Vagina (tissue), 2 donors: ENCODE data around the gene HOXA7. TPM values are rescaled to one million over a fixed set of nuclear protein-coding genes. Genes with fewer than 3 reads are reported as not detected.

ENCODE experiments used
- DNase-seq, 2 donors: peaks; one replicate each; pipeline ENCODE4 v3.0.0-alpha.2; 2017; ENCODE audit errors: extremely low spot score in 2 of 2
- H3K27ac ChIP-seq: fragments of 200-600 bp; sonication (generic); one replicate; pipeline ENCODE4 v1.5.1; 2019
- H3K27me3 ChIP-seq: fragments of 200-600 bp; sonication (generic); one replicate; pipeline ENCODE4 v1.5.1; 2019
- H3K36me3 ChIP-seq, 2 donors: fragments of 200-600 bp; sonication (generic); one replicate each; pipeline ENCODE4 v1.5.1; 2017 to 2019
- H3K4me1 ChIP-seq: fragments of 200-600 bp; sonication (generic); one replicate; pipeline ENCODE4 v1.5.1; 2019
- H3K4me3 ChIP-seq, 2 donors: fragments of 200-600 bp; sonication (generic); 1 replicate in 1 of 2; 2 replicates in 1 of 2; pipeline ENCODE4 v1.5.1; 2016 to 2019
- H3K9me3 ChIP-seq: fragments of 200-600 bp; sonication (generic); one replicate; pipeline ENCODE4 v1.5.1; 2019
- POLR2A ChIP-seq, 2 donors: fragments of 450-650 bp; IDR thresholded peaks; one replicate each; pipeline ENCODE4 v1.6.1; 2017; ENCODE audit warnings: antibody characterized with exemption in 2 of 2, mild to moderate bottlenecking in 2 of 2, moderate library complexity in 2 of 2
- POLR2AphosphoS5 ChIP-seq, 2 donors: sonication (generic); formaldehyde crosslinking; IDR thresholded peaks; one replicate each; pipeline ENCODE4 v1.9.0; 2017; ENCODE audit warnings: antibody characterized with exemption in 2 of 2, mild to moderate bottlenecking in 2 of 2, low read depth in 1 of 2; ENCODE audit not compliant: insufficient read depth in 1 of 2
- intact Hi-C: fragments of 100-400 bp; cut with DNase I; formaldehyde crosslinking; loops from one replicate; pipeline ENCODE4 v1.15.1; 2023
- total RNA-seq: library from RNA; depleted of rRNA; stranded (reverse); fragments of >200 nt; gene quantifications from one replicate; pipeline ENCODE4 v1.2.3, GENCODE V29; 2016
- TF ChIP-seq, protein P1 (sequence below), 3 experiments: fragments of 450-650 bp in 2 of 3; fragments of 200-600 bp in 1 of 3; sonication (generic) in 1 of 3; IDR thresholded peaks; one replicate each; pipeline ENCODE4 v1.5.1; 2017 to 2019; ENCODE audit warnings: antibody characterized with exemption in 3 of 3, mild to moderate bottlenecking in 2 of 3, moderate library complexity in 2 of 3

HOXA7 gene
- total RNA-seq, 1 donor from 2014 or later = 23.8 TPM

DNA sequence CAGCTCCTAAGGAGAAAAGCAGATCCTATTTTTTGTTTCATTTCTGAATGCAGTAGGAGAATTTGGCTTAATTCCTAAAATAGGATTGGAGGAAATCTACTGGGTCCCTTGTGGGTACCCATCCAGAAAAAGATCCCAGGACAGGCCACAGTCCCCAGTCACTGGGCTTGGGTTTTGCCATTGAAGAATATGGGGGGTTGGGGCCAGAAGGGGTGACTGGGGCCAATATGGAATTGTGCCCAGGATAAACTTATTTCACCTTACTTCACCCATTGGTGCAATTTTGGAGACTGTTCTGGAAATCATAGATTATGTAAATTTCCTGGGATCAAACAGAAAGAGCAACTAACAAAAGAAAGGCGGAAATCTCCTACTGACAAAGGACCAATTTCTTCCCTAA lies 18.0 kb downstream of the HOXA7 start:
- peaks cover 0 to 4% of the 10 kb centered on the region in 2 donors for H3K36me3 ChIP-seq
- no peak overlapping the region for H3K4me3 ChIP-seq
- TF ChIP-seq POLR2A (IDR thresholded peaks at IDR 0.05) (no peak), POLR2AphosphoS5 (IDR thresholded peaks at IDR 0.05; ENCODE audit: insufficient read depth in 1 of 2, low read depth in 1 of 2) (no peak)
- no peaks in the 10 kb centered on the region for H3K9me3 ChIP-seq
- no peak overlapping the region for H3K27ac ChIP-seq
- H3K27me3 ChIP-seq = no peaks in the 10 kb centered on the region
- intact Hi-C loops = no loop called here
- H3K4me1 ChIP-seq = peaks cover 8% of the 10 kb centered on the region
- no peak for DNase-seq

DNA sequence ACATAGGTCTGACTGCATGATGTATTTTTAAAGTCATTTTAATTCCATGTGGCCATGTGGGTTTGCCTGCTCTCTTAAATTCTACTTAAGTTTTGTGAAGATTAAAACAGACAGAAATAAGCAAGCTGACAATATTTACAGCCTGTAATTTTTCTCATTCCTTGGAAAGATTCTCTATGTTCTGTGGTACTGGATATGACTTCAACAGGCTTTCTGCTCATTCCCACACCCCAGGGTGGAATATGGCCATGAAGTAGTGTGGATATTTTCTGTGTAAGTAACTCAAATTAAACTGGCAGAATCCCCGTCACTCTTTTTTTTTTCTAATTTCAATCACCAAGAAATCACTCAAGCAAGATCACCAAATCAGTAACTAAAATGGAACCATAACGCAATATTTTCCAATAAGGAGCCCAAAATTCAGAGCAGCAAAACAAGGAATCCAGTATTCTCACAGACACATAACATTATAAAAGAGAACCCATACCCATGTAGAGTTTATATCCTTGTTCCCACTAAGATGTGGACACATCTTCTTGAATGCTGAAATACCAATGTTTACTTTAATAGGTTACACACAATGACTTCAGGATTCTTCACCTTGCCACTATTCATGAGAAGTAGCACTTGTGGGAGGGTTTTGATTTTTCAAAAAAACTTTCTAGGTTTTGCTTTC lies 18.7 kb downstream of the HOXA7 start:
- no peaks in the 10 kb centered on the region for H3K27me3 ChIP-seq
- TF ChIP-seq POLR2AphosphoS5 (IDR thresholded peaks at IDR 0.05; ENCODE audit: insufficient read depth in 1 of 2, low read depth in 1 of 2) (no peak), POLR2A (IDR thresholded peaks at IDR 0.05) (no peak)
- TF ChIP-seq, protein P1, sequence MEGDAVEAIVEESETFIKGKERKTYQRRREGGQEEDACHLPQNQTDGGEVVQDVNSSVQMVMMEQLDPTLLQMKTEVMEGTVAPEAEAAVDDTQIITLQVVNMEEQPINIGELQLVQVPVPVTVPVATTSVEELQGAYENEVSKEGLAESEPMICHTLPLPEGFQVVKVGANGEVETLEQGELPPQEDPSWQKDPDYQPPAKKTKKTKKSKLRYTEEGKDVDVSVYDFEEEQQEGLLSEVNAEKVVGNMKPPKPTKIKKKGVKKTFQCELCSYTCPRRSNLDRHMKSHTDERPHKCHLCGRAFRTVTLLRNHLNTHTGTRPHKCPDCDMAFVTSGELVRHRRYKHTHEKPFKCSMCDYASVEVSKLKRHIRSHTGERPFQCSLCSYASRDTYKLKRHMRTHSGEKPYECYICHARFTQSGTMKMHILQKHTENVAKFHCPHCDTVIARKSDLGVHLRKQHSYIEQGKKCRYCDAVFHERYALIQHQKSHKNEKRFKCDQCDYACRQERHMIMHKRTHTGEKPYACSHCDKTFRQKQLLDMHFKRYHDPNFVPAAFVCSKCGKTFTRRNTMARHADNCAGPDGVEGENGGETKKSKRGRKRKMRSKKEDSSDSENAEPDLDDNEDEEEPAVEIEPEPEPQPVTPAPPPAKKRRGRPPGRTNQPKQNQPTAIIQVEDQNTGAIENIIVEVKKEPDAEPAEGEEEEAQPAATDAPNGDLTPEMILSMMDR (IDR thresholded peaks at IDR 0.05) = no peak
- no peak for DNase-seq
- H3K36me3 ChIP-seq = peaks cover 0 to 4% of the 10 kb centered on the region in 2 donors
- H3K4me1 ChIP-seq = peaks cover 4% of the 10 kb centered on the region
- H3K9me3 ChIP-seq = no peaks in the 10 kb centered on the region
- H3K27ac ChIP-seq = no peak overlapping the region
- no peak overlapping the region for H3K4me3 ChIP-seq
- intact Hi-C loops = no loop called here

GRCh38 chr7:27134392-27134791 lies 22.1 kb downstream of the HOXA7 start:
- no peak overlapping the region for H3K27ac ChIP-seq
- no peaks in the 10 kb centered on the region for H3K9me3 ChIP-seq
- DNase-seq = no peak
- intact Hi-C loops = no loop called here
- H3K27me3 ChIP-seq = no peaks in the 10 kb centered on the region
- H3K4me3 ChIP-seq = no peak overlapping the region
- H3K4me1 ChIP-seq = peaks cover 14% of the 10 kb centered on the region
- no peaks in the 10 kb centered on the region for H3K36me3 ChIP-seq
- TF ChIP-seq, protein P1 (IDR thresholded peaks at IDR 0.05) = no peak
- TF ChIP-seq POLR2AphosphoS5 (IDR thresholded peaks at IDR 0.05; ENCODE audit: insufficient read depth in 1 of 2, low read depth in 1 of 2) (no peak), POLR2A (IDR thresholded peaks at IDR 0.05) (no peak)

- H3K4me3 ChIP-seq = no peak overlapping the region
These were observed 22.9 kb downstream of the HOXA7 start for GRCh38 chr7:27133409-27134231.

GRCh38 chr7:27132978-27133377 lies 23.5 kb downstream of the HOXA7 start:
- no peak overlapping the region for H3K27ac ChIP-seq
- no peaks in the 10 kb centered on the region for H3K27me3 ChIP-seq
- intact Hi-C loops = no loop called here
- no peak overlapping the region for H3K4me3 ChIP-seq
- H3K36me3 ChIP-seq = no peaks in the 10 kb centered on the region
- H3K4me1 ChIP-seq = peaks cover 16% of the 10 kb centered on the region
- H3K9me3 ChIP-seq = no peaks in the 10 kb centered on the region
- TF ChIP-seq POLR2AphosphoS5 (IDR thresholded peaks at IDR 0.05; ENCODE audit: insufficient read depth in 1 of 2, low read depth in 1 of 2) (no peak), POLR2A (IDR thresholded peaks at IDR 0.05) (no peak)
- TF ChIP-seq, protein P1 (IDR thresholded peaks at IDR 0.05) = no peak
- DNase-seq = no peak

More at GRCh38 chr7:27133409-27134231, 22.9 kb downstream of the HOXA7 start:
- no peaks in the 10 kb centered on the region for H3K27me3 ChIP-seq
- intact Hi-C loops = no loop called here
- H3K9me3 ChIP-seq = no peaks in the 10 kb centered on the region
- H3K36me3 ChIP-seq = no peaks in the 10 kb centered on the region
- H3K27ac ChIP-seq = no peak overlapping the region
- DNase-seq = no peak
- TF ChIP-seq, protein P1 (IDR thresholded peaks at IDR 0.05) = no peak
- TF ChIP-seq POLR2AphosphoS5 (IDR thresholded peaks at IDR 0.05; ENCODE audit: insufficient read depth in 1 of 2, low read depth in 1 of 2) = no peak
- no peak for TF ChIP-seq POLR2A (IDR thresholded peaks at IDR 0.05)
- H3K4me1 ChIP-seq = peaks cover 16% of the 10 kb centered on the region
